Mesenchymal stem cell (in vitro differentiated cells and primary cell): ENCODE data around the gene SLIT3.

ENCODE experiments used
- DNase-seq: peaks from one replicate; pipeline ENCODE4 v3.0.0-alpha.2; 2013
- H2AFZ ChIP-seq: one replicate; pipeline ENCODE4 v1.6.1; 2013; ENCODE audit warnings: low read depth, mild to moderate bottlenecking, control low read depth, inconsistent platforms, low read length, moderate library complexity
- H2AK5ac ChIP-seq: 2 replicates; pipeline ENCODE4 v1.6.1; 2013; ENCODE audit warnings: low read length, moderate library complexity, mild to moderate bottlenecking, inconsistent platforms; ENCODE audit not compliant: severe bottlenecking
- H2BK120ac ChIP-seq: one replicate; pipeline ENCODE4 v1.6.1; 2013; ENCODE audit warnings: low read depth, mild to moderate bottlenecking, inconsistent platforms, low read length, moderate library complexity
- H2BK12ac ChIP-seq, 2 experiments: one replicate each; pipeline ENCODE4 v1.6.1; 2013; ENCODE audit warnings: inconsistent platforms in 2 of 2, low read length in 2 of 2, mild to moderate bottlenecking in 2 of 2, moderate library complexity in 2 of 2, control low read depth in 1 of 2
- H2BK15ac ChIP-seq: one replicate; pipeline ENCODE4 v1.6.1; 2013; ENCODE audit warnings: mild to moderate bottlenecking, low read depth, inconsistent platforms; ENCODE audit not compliant: poor library complexity, severe bottlenecking
- H2BK5ac ChIP-seq: 2 replicates; pipeline ENCODE4 v1.6.1; 2013; ENCODE audit warnings: low read depth, mild to moderate bottlenecking, low read length, control low read depth, inconsistent platforms; ENCODE audit not compliant: poor library complexity, severe bottlenecking
- H3K14ac ChIP-seq, 2 experiments: one replicate each; pipeline ENCODE4 v1.6.1; 2013; ENCODE audit warnings: inconsistent platforms in 2 of 2, low read length in 2 of 2, control low read depth in 1 of 2, mild to moderate bottlenecking in 1 of 2, moderate library complexity in 1 of 2
- H3K18ac ChIP-seq, 2 experiments: one replicate each; pipeline ENCODE4 v1.6.1; 2013; ENCODE audit warnings: inconsistent platforms in 2 of 2, low read length in 2 of 2, control low read depth in 1 of 2, low read depth in 1 of 2, mild to moderate bottlenecking in 1 of 2
- H3K23ac ChIP-seq, 2 experiments: one replicate each; pipeline ENCODE4 v1.6.1; 2013; ENCODE audit warnings: inconsistent platforms in 2 of 2, low read length in 2 of 2, mild to moderate bottlenecking in 2 of 2, moderate library complexity in 2 of 2, control low read depth in 1 of 2
- H3K27ac ChIP-seq: 2 replicates; pipeline ENCODE4 v1.5.1; 2013; ENCODE audit warnings: mild to moderate bottlenecking, moderate library complexity, low read length, control low read depth, inconsistent platforms; ENCODE audit not compliant: poor library complexity, severe bottlenecking
- H3K27me3 ChIP-seq, 2 experiments: 2 replicates each; pipeline versions ENCODE4 v1.6.1 to v1.7.0; 2013; ENCODE audit warnings: low read length in 2 of 2, mild to moderate bottlenecking in 2 of 2, moderate library complexity in 2 of 2, control low read depth in 1 of 2, inconsistent platforms in 1 of 2; ENCODE audit not compliant: control insufficient read depth in 1 of 2, insufficient read depth in 1 of 2
- H3K36me3 ChIP-seq, 2 experiments: 2 replicates each; pipeline versions ENCODE4 v1.6.1 to v1.7.0; 2013; ENCODE audit warnings: low read length in 2 of 2, control low read depth in 1 of 2, inconsistent platforms in 1 of 2, low read depth in 1 of 2, mild to moderate bottlenecking in 1 of 2; ENCODE audit not compliant: insufficient read depth in 2 of 2, control insufficient read depth in 1 of 2
- H3K4ac ChIP-seq, 2 experiments: one replicate each; pipeline ENCODE4 v1.6.1; 2013; ENCODE audit warnings: inconsistent platforms in 2 of 2, low read length in 2 of 2, mild to moderate bottlenecking in 2 of 2, moderate library complexity in 2 of 2, control low read depth in 1 of 2, low read depth in 1 of 2
- H3K4me1 ChIP-seq: 2 replicates; pipeline ENCODE4 v1.6.1; 2013; ENCODE audit warnings: low read depth, low read length, control low read depth; ENCODE audit not compliant: control insufficient read depth, insufficient read depth
- H3K4me2 ChIP-seq: 2 replicates; pipeline ENCODE4 v1.6.1; 2013; ENCODE audit warnings: low read length, mild to moderate bottlenecking, inconsistent platforms; ENCODE audit not compliant: poor library complexity, severe bottlenecking
- H3K4me3 ChIP-seq, 2 experiments: 2 replicates each; pipeline versions ENCODE4 v1.5.1 to v1.7.0; 2013; ENCODE audit warnings: low read length in 2 of 2, mild to moderate bottlenecking in 2 of 2, control low read depth in 1 of 2, low read depth in 1 of 2; ENCODE audit not compliant: insufficient read depth in 1 of 2
- H3K79me1 ChIP-seq: replicated peaks from 2 replicates; pipeline ENCODE4 v1.6.1; 2013; ENCODE audit warnings: mild to moderate bottlenecking, control low read depth, low read length, inconsistent platforms; ENCODE audit not compliant: poor library complexity, severe bottlenecking
- H3K9ac ChIP-seq: 2 replicates; pipeline ENCODE4 v1.7.0; 2013; ENCODE audit warnings: mild to moderate bottlenecking, low read length, moderate library complexity
- H3K9me3 ChIP-seq: 2 replicates; pipeline ENCODE4 v1.7.0; 2013; ENCODE audit warnings: mild to moderate bottlenecking, low read length; ENCODE audit not compliant: control insufficient read depth
- H4K8ac ChIP-seq: one replicate; pipeline ENCODE4 v1.6.1; 2013; ENCODE audit warnings: inconsistent platforms, mild to moderate bottlenecking, low read length, moderate library complexity
- H4K91ac ChIP-seq: one replicate; pipeline ENCODE4 v1.6.1; 2013; ENCODE audit warnings: mild to moderate bottlenecking, low read length, inconsistent platforms
- WGBS: methylation state at CpG from one replicate; pipeline ENCODE4 v1.1.7; 2013; ENCODE audit warnings: mixed read lengths; 5-methylcytosine and 5-hydroxymethylcytosine counted together

The SLIT3 gene

DNA sequence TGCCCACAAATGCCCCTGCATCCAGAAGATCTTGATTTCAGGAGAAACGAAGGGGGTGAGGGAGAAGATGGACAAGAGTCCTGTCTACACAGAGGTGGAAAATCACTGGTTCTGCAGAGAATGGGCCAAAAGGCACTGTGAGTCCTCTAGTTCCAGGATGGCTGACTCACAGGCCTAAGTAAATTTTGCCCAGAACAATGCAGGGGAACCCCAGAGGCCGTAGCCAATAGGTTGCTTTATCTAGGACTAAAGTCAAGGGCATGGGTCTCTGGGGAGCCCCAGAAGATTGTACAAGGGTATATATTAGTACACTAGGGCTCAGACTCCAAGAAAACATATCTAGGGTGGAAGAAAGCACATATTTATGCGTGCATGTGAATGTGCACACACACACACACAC, 98.0 kb downstream of the SLIT3 start:
- Histone ChIP-seq H3K27me3 (no peaks in the 10 kb centered on the region), H2AFZ (no peak overlapping the region), H2BK15ac (no peak overlapping the region), H3K4ac (no peak overlapping the region), H3K36me3 (peaks cover 0 to 22% of the 10 kb centered on the region in 2 experiments), H2BK12ac (no peak overlapping the region), H3K4me1 (no peaks in the 10 kb centered on the region), H2BK5ac (no peak overlapping the region), H3K4me3 (peak overlapping the region in 1 of 2 experiments; percentile 50), H3K14ac (no peak overlapping the region), H3K9me3 (peaks cover 5% of the 10 kb centered on the region), H2BK120ac (no peak overlapping the region), H3K18ac (no peak overlapping the region), H4K8ac (no peak overlapping the region), H2AK5ac (no peak overlapping the region), H3K79me1 (no peaks in the 10 kb centered on the region), H3K4me2 (no peak overlapping the region), H3K27ac (no peak overlapping the region), H3K23ac (no peak overlapping the region), H3K9ac (peak overlapping the region; percentile 22), H4K91ac (no peak overlapping the region)
- WGBS, result 85% methylated on average over 3 of the region's 3 CpGs
- DNase-seq, result no peak

DNA sequence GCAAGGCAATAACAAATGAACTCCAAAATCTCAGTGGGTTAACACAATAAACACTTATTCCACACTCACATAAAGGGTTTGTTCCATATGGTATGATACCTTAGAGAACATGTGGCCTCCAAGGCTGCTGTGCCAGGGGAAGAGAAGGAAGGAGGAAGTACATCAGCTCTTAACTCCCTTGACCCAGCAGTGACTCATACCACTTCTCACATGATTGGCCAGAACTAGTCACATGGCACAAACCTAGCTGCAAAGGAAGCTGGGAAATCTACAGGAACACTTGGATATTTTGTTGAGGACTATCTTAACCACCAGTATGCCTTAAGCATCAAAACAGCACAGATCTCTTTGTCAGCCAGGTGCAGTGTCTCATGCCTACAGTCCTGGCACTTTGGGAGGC, 99.3 kb downstream of the SLIT3 start:
- Histone ChIP-seq H3K4me3 (no peak overlapping the region), H3K79me1 (no peaks in the 10 kb centered on the region), H3K4me1 (no peaks in the 10 kb centered on the region)

DNA sequence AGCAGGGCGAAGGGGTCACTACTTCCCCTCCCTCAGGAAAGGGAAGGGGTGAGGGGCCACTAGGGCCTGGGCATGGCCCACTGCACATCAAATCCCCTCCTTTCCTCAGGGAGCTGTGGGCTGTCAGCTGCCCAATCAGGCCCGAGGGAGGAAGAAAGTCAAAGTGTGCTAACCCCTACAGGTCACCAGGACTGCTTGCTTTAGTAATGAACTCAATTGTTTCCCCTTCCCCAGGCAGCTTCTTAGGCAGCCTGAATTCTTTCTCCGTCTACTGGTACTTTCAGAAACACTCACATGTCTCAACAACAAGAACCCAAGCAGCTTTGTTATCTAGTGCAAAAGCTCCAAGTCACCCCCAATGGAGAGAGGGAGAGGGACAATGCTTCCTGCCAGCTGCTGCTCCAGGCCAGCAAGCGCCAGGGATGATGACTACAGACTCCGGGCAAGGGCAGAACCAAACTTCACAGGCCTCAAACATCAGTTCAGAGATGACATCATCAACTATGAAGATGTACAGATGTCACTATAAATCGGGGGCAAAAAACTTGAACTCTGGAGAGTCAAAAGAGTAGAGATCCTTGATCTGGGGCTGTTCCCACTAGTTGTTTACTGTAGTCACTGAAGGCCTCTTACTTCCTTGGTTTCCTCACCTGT, 100.7 kb downstream of the SLIT3 start:
- Histone ChIP-seq H2AK5ac (no peak overlapping the region), H3K4me1 (no peaks in the 10 kb centered on the region), H3K23ac (no peak overlapping the region), H3K36me3 (peaks cover 0 to 23% of the 10 kb centered on the region in 2 experiments), H2BK15ac (no peak overlapping the region), H3K9ac (no peak overlapping the region), H3K14ac (no peak overlapping the region), H3K27ac (no peak overlapping the region), H3K4ac (no peak overlapping the region), H2BK12ac (no peak overlapping the region), H3K4me3 (no peak overlapping the region), H3K9me3 (peaks cover 5% of the 10 kb centered on the region), H3K79me1 (no peaks in the 10 kb centered on the region), H3K4me2 (no peak overlapping the region), H3K27me3 (no peaks in the 10 kb centered on the region), H2BK120ac (no peak overlapping the region), H4K8ac (no peak overlapping the region), H2AFZ (no peak overlapping the region), H2BK5ac (peak overlapping the region; percentile 20), H3K18ac (no peak overlapping the region), H4K91ac (no peak overlapping the region)
- WGBS, result 61% methylated on average over 5 of the region's 6 CpGs
- DNase-seq, result no peak

More for the DNA sequence above, 99.3 kb downstream of the SLIT3 start:
- no peak overlapping the region for H3K4ac ChIP-seq
- DNase-seq, result no peak
- no peak overlapping the region for H3K18ac ChIP-seq
- H2BK120ac ChIP-seq, result no peak overlapping the region
- H3K9me3 ChIP-seq, result peaks cover 5% of the 10 kb centered on the region
- H4K8ac ChIP-seq, result no peak overlapping the region
- no peak overlapping the region for H4K91ac ChIP-seq
- H2BK5ac ChIP-seq, result no peak overlapping the region
- H2BK15ac ChIP-seq, result no peak overlapping the region
- no peak overlapping the region for H3K9ac ChIP-seq
- no peak overlapping the region for H2BK12ac ChIP-seq
- no peak overlapping the region for H3K14ac ChIP-seq
- H3K36me3 ChIP-seq, result peaks cover 0 to 22% of the 10 kb centered on the region in 2 experiments
- H3K23ac ChIP-seq, result no peak overlapping the region
- H3K27ac ChIP-seq, result no peak overlapping the region
- H2AK5ac ChIP-seq, result no peak overlapping the region
- H2AFZ ChIP-seq, result no peak overlapping the region
- no peak overlapping the region for H3K4me2 ChIP-seq
- H3K27me3 ChIP-seq, result no peaks in the 10 kb centered on the region

DNA sequence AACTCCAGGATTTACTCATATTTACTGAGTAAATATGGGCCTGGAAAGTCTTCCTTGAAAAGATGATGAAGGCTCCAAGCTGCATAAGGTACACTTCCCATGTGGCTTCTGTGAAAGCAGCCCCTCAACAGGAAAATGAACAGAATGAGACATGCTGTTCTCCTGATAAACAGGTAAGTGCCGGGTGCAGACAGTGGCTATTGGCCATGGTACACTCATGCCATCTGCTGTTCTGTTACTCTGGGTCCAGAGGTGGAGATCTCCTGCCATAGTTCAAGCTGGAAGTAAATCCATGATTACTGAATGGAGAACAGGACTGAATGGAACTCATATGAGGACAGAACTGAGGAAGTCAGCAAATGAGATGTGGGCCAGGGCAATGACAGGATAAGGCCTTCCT, 103.6 kb downstream of the SLIT3 start:
- H3K9ac ChIP-seq, result no peak overlapping the region
- no peak overlapping the region for H2AFZ ChIP-seq
- H3K14ac ChIP-seq, result no peak overlapping the region
- no peaks in the 10 kb centered on the region for H3K4me1 ChIP-seq
- H3K36me3 ChIP-seq, result peaks cover 0 to 24% of the 10 kb centered on the region in 2 experiments
- no peak overlapping the region for H4K91ac ChIP-seq
- no peak overlapping the region for H2BK12ac ChIP-seq
- H3K79me1 ChIP-seq, result no peaks in the 10 kb centered on the region
- H2AK5ac ChIP-seq, result no peak overlapping the region
- WGBS, result 80% methylated on average over 1 of the region's 1 CpG
- no peak overlapping the region for H2BK120ac ChIP-seq
- no peaks in the 10 kb centered on the region for H3K27me3 ChIP-seq
- no peak for DNase-seq
- no peak overlapping the region for H2BK15ac ChIP-seq
- H3K4me3 ChIP-seq, result no peak overlapping the region
- no peak overlapping the region for H3K27ac ChIP-seq
- H2BK5ac ChIP-seq, result no peak overlapping the region
- no peak overlapping the region for H3K23ac ChIP-seq
- no peak overlapping the region for H3K4me2 ChIP-seq
- H3K18ac ChIP-seq, result no peak overlapping the region
- no peak overlapping the region for H3K4ac ChIP-seq
- H4K8ac ChIP-seq, result no peak overlapping the region
- peaks cover 5% of the 10 kb centered on the region for H3K9me3 ChIP-seq
